ENCODE measurements around the gene PPP1R13B. TPM values are rescaled to one million over a fixed set of nuclear protein-coding genes. Genes with fewer than 3 reads are reported as not detected.
A peak's percentile ranks its signal among the peaks of the same experiment; 100 is the strongest.

PPP1R13B gene
- total and polyA plus RNA-seq, 12 donors: 21.6 to 124 (median 75.5) TPM

DNA sequence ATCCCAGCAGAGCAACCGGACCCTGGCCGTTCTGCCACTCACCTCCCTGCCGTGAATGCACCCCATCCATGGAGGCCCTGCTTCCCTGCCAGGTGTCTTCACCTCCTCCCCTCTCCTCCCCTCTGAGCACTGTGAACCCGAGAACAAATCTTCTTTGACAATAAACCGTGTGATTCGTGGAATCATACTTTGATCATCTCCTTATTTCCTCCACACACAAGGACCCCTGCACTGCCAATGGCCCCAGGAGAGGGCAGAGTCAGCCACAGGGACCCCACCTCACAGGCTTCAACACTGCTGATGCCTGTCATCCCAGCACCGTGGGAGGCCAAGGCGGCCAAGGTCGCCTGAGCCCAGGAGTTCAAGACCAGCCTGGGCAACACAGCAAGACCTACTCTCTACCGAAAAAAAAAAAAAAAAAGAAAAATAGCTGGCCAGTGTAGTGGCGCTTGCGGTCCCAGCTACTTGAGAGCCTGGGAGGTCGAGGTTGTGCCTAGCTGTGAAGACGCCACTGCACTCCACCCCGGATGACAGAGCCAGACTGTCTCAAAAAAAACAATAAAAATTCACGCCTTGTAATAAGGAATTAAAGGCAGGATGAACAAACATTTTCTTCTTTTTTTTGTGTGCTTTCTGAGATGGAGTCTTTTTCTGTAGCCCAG is 133.2 kb downstream of the PPP1R13B start:
- peaks cover 0 to 5% (median 0%) of the 10 kb centered on the region in 9 donors for H3K36me3 ChIP-seq
- H3K4me3 ChIP-seq: peak overlapping the region in 7 of 10 donors; percentile 61 to 84 (median 81)
- WGBS, 2 donors: 68 to 75% methylated on average over 16 of the region's 16 CpGs
- no peak overlapping the region for H3K27ac ChIP-seq
- H3K4me1 ChIP-seq: peaks cover 23 to 82% (median 61%) of the 10 kb centered on the region in 9 donors
- no peaks in the 10 kb centered on the region for H3K27me3 ChIP-seq
- ATAC-seq (no peak), DNase-seq (no peak)
- intact Hi-C loops (cut with DNase I): no loop called here
- TF ChIP-seq, protein P1, sequence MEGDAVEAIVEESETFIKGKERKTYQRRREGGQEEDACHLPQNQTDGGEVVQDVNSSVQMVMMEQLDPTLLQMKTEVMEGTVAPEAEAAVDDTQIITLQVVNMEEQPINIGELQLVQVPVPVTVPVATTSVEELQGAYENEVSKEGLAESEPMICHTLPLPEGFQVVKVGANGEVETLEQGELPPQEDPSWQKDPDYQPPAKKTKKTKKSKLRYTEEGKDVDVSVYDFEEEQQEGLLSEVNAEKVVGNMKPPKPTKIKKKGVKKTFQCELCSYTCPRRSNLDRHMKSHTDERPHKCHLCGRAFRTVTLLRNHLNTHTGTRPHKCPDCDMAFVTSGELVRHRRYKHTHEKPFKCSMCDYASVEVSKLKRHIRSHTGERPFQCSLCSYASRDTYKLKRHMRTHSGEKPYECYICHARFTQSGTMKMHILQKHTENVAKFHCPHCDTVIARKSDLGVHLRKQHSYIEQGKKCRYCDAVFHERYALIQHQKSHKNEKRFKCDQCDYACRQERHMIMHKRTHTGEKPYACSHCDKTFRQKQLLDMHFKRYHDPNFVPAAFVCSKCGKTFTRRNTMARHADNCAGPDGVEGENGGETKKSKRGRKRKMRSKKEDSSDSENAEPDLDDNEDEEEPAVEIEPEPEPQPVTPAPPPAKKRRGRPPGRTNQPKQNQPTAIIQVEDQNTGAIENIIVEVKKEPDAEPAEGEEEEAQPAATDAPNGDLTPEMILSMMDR (IDR thresholded peaks at IDR 0.05): no peak
- H3K9me3 ChIP-seq: no peaks in the 10 kb centered on the region

DNA sequence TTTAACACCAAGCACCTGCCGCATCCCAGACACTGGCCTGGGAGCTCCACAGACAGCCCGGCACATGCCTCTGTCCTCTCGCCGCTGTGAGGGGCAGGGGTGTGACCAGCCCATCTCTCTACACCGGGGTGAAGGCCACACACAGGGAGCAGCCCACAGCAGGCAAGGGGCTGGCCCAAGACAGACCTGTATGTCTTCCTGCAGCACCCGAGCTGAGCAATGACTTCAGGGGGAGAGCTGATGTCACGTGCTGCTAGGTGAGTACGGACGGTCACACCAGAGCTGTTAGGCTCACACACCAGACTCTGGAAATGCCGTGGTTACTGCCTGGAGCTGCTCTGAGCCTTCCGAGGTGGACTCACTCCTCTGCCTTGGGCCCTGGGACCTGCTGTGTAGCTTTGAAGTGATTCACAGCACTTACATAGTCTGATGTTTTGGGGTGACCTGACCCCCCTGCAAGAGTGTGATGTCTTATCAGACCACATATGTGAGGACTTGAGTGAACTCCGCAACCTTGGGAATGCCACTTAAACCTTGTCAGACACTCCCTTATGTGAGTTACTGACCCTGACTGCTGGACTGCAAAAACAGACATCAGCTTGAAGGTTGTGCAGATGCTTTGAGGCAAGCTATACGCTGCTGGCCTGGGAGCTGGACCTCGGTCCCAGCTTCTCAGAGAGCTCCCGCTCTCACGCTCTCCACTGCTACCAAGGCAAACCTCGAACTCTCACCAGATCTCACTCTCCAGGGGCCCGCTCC is 133.9 kb downstream of the PPP1R13B start:
- DNase-seq (no peak), ATAC-seq (no peak)
- 76 to 79% methylated on average over 18 of the region's 18 CpGs for WGBS, 2 donors
- Histone ChIP-seq H3K36me3 (peaks cover 0 to 6% (median 0%) of the 10 kb centered on the region in 9 donors), H3K4me3 (no peak overlapping the region), H3K27me3 (no peaks in the 10 kb centered on the region), H3K4me1 (peaks cover 23 to 83% (median 56%) of the 10 kb centered on the region in 9 donors), H3K27ac (peak overlapping the region in 1 of 10 donors; percentile 80), H3K9me3 (no peaks in the 10 kb centered on the region)
- intact Hi-C loops (cut with DNase I): no loop called here
- TF ChIP-seq, protein P1 (IDR thresholded peaks at IDR 0.05): no peak

DNA sequence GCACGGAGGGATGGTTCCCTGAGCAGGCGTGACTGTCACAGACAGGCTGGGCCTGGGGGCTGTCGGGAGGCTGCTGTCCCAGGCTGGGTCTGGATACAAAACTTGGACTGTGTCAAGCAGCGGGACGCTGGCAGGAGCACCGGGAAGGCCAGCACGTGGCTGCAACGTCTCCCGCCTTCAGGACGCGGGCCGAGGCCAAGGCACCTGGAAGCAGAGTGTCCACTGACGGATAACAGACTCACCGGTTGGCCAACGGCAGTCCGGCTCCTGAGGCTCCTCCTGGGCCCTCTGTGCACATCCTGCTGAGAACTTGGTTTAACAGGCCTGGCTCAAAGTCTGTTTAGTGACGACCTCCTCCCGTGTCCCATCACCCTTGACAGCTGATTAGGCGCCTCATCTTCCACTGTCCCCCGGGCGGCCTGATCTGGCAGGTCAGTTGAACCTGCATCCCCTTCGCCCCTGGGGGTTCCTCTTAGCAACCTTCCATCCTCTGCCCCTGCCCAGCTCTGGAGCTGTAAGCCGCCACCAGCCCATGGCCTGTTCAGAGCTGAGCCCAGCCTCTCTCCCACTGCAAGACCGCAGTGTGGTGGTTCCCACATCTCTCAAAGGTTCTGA is 134.6 kb downstream of the PPP1R13B start:
- Histone ChIP-seq H3K4me1 (peaks cover 22 to 80% (median 49%) of the 10 kb centered on the region in 9 donors), H3K36me3 (peaks cover 0 to 14% (median 0%) of the 10 kb centered on the region in 9 donors), H3K9me3 (no peaks in the 10 kb centered on the region), H3K27ac (peak overlapping the region; percentile 36 to 80 (median 68)), H3K4me3 (no peak overlapping the region), H3K27me3 (no peaks in the 10 kb centered on the region)
- DNase-seq: no peak
- 45 to 49% methylated on average over 24 of the region's 24 CpGs for WGBS, 2 donors
- intact Hi-C loops (cut with DNase I): no loop called here
- no peak for ATAC-seq
- TF ChIP-seq, protein P1 (IDR thresholded peaks at IDR 0.05): no peak
